ENCODE measurements around the gene FADS6.
"Not testable (repeated sequence)": the region's sequence is repeated elsewhere in the genome, so short reads cannot be mapped to it uniquely, and the experiment has no call there.

FADS6 gene

GRCh38 chr17:74920642-74921025, 27.2 kb upstream of the FADS6 start:
- DNase-seq, result no peak

DNA sequence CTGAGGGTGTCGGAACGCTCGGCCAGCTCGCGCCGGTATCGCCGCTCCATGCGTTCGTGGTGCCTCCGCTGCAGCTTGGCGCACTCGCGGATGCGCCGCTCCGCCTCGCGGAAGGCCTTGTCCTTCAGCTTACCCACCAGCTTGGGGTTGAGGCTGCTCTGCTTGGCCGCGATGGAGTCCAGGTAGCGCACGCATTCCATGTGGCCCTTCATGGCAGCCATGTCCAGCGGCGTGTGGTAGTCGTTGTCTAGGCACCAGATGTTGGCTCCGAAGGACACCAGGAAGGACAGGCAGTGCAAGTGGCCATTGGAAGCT, 26.8 kb upstream of the FADS6 start:
- no peak for DNase-seq

DNA sequence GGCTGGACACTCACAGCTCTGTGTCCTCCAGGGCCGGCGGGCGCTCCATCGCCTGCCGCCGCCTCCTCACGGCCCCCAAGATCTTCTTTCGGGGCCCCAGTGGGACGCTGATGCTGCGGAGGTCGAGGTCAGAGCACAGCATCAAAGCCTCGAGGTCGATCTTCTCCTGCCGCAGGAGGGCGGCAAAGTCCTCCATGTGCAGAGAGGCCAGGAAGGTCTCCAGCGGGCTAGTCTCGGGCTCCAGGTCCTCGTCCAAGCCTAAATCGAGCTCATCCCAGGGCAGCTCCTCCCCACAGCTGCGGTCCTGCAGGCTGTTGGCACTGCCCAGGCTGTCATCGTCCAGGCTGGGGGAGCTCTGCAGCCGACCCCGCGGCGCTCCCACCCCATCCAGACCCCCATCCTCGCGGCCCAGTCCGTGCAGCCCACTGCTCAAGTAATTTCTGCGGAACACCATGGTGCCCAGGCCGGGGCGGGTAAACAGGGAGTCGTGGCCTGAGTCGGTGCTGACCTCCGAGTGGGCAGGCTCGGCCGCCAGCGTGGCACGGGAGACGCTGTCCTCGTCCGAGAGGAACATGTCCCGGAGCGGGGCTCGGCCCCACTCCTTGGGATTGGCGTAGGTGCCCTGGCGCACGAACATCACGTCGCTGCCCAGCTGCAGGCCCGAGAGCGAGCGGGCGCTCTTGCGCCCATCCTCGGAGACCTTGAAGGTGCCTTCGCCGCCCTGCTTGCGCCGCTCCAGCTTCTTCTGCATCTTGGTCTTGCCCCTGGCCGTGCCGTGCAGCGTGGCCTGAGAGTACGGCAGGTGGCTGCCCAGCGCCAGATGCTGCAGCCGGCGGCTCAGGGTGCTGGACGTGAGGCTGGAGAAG, 26.2 kb upstream of the FADS6 start:
- DNase-seq, result no peak

GRCh38 chr17:74918906-74919305, 25.5 kb upstream of the FADS6 start:
- no peak for DNase-seq

DNA sequence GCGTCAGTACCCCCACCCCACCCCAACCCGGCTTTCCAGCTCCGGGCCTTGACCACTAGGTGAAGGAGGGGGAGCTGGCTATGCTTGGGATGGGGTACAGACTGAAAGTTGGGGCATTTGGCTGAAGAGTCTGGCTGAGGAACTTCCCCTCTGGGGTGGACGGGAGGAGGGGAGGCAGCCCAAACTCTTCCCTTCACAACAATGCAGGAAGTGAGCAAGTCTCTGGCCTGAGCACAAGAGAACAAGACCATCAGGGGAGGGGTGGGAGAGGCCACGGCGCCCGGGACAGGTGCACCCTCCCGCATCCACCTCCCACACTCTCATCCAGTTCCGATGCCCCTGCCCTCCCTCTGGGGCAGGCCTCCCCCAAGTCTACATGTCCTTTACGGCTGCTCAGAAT, 24.0 kb upstream of the FADS6 start:
- DNase-seq, result no peak

DNA sequence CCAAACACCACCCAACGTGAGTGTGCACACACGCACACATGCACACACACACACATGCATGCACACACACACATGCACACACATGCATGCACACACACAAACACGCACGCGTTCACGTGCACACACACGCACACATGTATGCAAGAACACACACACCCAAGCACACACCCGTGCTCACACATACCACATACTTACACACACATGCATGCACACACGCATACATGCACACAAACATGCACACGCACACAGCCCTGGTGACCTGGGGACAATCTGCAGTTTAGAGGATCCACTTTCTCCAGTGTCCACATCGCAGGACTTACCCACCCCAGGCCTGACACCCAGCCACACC, 23.4 kb upstream of the FADS6 start:
- DNase-seq, result no peak

DNA sequence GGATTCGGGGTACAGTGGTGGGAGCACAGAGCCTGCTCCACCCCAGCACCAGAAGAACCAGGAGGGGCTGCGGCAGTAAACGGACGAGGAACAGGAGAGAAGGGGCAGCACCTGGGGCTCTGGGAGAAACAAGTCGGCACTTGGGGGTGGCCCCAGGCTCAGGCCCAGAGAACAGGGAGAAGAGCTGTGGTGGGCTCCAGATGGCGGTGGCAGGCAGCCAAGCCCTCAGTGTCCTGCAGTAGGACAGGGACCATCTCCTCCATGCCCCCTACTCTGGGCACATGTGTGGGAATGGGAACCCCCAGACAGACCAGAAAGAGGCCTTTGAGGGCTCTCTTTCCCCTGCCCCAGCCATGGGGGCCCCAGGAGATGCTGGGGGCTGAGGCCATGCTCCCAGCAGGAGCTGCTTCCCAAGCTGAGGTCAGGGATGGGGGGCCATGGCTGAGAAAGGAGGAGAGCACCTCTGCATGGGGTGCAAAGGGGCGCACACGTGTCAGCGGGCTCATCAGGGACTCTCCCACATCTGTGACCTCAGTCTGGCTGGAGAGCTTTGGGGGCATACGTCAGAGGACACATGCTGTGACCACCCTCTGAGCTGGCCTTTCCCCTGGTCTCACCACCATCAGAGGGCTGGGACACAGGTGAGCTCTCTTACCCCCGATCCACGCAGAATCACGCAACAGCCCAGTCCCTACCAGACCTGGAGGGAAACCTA, 22.9 kb upstream of the FADS6 start:
- DNase-seq, result no peak

- not testable (repeated sequence) for DNase-seq
Observed at GRCh38 chr17:74911423-74911822, 18.0 kb upstream of the FADS6 start.

DNA sequence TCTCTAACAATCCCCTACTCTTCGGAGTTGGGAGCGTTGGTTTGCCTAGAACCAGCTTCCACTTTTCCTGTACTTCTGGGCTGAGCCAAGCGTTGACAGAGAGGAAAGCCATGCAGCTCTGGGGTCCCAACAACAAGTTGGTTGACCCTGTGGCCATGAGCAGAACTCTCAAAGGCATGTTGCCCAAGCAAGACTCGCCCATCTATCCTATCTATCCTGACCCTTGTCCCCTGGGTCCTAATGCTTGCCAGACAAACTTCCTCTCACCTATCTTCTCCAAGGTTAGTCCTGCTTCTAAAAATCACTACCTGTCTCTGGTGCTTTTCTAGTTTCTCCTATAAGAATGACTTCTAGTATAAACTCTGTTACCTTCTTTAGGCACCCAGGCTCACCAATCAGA, 15.7 kb upstream of the FADS6 start:
- not testable (repeated sequence) for DNase-seq

- no peak for DNase-seq
Observed at GRCh38 chr17:74907012-74907411, 13.6 kb upstream of the FADS6 start.

- DNase-seq, result not testable (repeated sequence)
Observed at GRCh38 chr17:74906214-74906793, 12.9 kb upstream of the FADS6 start.

- no peak for DNase-seq
Observed at GRCh38 chr17:74904687-74905409, 11.4 kb upstream of the FADS6 start.

DNA sequence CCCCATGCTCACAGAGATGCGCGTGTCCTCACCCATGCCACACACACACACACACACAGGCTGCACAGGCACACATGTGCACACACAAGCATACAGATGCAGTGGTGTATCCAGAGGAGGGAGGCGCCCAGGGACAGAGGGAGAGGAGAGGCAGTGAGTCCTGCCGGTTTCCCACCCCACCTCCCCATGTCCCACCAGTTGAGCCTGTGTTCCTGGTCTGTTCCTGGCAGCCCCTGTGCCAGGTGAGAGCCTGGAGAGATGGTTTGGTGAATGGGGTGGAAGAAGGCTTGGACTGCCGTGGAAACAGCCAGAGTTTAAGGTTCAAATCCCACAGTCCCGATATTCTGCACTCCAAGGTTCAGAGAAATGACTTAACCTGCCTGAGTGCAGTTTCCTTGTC, 10.2 kb upstream of the FADS6 start:
- no peak for DNase-seq

- no peak for DNase-seq
Observed at GRCh38 chr17:74903034-74903433, 9.6 kb upstream of the FADS6 start.

GRCh38 chr17:74901353-74902135, 8.1 kb upstream of the FADS6 start:
- no peak for DNase-seq

DNA sequence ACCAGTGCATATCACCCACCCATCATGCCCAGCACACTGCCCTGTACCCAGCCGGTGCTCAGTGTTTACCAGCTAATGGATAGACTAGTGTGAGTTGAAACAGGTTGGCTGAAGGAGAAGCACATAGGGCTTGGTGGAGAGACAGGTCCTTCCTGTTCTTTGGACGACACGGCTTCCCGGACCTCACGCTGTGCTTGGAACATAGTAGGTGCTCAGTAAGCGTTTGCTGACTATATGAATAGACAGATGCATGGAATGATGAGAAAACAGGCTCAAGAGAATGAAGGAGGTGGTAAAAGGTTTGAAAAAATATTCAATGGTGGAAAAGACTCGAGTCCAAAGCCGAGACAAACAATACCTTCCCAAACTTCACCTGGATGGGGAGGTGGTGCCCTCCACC, 6.8 kb upstream of the FADS6 start:
- DNase-seq, result no peak

GRCh38 chr17:74898376-74898946, 5.0 kb upstream of the FADS6 start:
- DNase-seq, result no peak

- DNase-seq, result no peak
Observed at GRCh38 chr17:74893936-74894671, 671 bp upstream of the FADS6 start.

GRCh38 chr17:74892013-74892841, 1.2 kb downstream of the FADS6 start:
- no peak for DNase-seq

DNA sequence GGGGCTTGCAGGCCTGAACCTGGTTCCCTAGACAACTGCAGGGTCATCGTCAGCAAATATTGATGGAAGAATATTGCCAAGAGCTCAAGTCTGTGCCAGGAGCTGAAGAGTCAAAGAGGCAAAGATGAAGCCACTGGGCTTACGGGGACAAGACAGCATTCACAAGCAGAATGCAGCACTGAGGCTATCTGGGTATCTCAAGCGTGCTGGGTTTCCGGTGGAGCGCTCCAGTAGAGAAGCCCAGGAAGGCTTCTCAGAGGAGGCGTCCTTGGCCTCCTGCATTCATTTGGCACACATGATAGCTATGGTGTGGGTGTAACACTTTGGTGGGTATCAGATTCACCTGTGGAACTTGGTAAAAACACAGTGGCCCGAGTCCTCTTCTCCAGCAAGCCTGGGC, 2.9 kb downstream of the FADS6 start:
- no peak for DNase-seq
